ENCODE data around the gene COL7A1.

COL7A1 gene

GRCh38 chr3:48619541-48620524 lies 24.7 kb upstream of the COL7A1 start:
- DNase-seq = no peak

DNA sequence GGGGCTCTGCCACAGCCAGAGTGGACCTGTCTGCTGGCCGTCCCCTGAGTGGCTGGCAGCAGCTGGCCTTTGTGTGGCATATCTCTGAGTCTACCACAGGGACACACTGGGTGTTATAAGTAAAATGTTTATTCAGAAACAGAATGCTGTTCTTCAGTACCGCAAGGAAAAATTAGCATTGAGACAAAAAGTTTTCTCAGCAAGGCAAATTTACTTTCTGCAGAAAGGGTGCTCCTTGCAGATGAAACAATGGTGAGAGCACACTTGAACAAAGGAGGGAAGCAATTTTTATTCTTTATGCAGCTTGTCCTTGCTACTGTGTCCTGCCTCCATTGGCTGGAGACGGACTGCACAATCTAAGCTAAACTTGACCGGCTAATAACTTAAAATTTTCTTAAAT lies 22.4 kb upstream of the COL7A1 start:
- no peak for DNase-seq

DNA sequence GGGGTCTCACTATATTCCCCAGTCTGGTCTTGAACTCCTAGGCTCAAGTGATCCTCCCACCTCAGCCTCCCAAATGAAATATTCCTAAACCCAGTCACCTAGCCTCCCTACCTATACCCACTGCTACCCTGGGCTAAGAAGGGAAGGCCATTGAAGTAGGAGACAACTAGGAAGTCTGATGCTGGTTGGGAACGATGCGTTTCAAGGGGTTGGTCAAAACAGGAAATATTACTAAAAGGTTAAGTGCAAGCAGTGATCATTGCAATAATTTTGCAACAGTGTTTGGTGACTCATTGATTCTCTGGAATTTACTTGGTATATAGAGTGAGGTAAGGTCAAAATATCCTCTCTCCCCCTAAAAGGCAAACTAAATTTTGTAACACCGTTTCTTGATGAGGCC lies 18.9 kb upstream of the COL7A1 start:
- DNase-seq = no peak

DNA sequence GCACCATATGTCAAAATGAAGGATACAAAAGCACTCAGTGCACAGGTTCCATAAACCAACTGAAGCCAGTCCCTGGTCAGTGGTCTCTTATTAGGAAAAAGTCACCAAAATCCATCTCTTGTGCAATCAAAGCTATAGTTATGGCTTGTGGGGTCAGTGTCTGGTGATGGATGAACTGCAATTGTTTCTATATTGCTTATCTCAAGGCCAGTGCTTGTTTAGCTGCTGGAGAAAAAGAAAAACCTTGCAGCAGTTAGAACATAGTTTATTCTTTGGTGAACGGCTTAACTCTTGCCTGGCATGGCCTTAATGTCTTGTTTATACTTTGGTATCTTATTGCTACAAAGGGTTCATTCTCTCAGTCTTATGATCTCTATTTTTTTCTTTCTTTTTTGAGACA lies 17.2 kb upstream of the COL7A1 start:
- DNase-seq = no peak

GRCh38 chr3:48609088-48610005 lies 14.2 kb upstream of the COL7A1 start, which contains the start of gene UQCRC1:
UQCRC1 (minus strand) TSS chr3:48609646; CDS start chr3:48609620, 26 bp downstream.
- peak; percentile 67 to 94 for DNase-seq

DNA sequence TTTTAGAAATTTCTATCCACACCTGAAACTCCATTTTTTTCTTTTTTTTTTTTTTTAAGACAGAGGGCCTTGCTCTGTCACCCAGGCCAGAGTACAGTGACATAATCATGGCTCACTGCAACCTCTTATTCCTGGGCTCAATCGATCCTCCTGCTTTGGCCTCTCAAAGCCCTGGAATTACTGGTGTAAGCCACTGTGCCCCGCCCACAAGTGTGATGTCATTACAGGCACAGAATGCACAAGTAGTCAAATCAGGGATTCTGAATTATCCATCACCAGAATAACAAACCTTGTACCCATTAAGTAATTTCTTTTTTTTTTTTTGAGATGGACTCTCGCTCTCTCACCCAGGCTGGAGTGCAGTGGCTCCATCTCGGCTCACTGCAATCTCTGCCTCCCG lies 12.4 kb upstream of the COL7A1 start:
- DNase-seq = no peak

DNA sequence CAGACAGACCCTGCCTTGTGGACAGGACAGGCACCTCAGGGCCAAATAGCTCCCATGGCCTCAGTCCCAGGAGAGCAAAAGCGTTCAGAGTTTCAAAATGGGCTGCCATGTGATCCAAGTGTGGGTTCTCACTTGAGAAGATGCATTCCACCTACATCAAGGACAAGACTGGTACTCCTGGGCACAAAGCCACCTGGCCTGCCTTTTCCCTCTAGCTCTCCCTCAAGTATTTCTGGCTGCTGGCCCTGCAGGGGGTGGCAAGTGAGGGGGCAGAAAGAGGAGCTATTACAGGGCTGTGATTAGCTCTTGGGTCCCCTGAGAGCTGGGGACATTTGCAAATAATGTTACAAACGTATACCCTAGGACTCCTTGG lies 6.5 kb upstream of the COL7A1 start:
- DNase-seq = no peak

- DNase-seq = no peak
These were observed 5.8 kb upstream of the COL7A1 start for GRCh38 chr3:48600711-48601621.

DNA sequence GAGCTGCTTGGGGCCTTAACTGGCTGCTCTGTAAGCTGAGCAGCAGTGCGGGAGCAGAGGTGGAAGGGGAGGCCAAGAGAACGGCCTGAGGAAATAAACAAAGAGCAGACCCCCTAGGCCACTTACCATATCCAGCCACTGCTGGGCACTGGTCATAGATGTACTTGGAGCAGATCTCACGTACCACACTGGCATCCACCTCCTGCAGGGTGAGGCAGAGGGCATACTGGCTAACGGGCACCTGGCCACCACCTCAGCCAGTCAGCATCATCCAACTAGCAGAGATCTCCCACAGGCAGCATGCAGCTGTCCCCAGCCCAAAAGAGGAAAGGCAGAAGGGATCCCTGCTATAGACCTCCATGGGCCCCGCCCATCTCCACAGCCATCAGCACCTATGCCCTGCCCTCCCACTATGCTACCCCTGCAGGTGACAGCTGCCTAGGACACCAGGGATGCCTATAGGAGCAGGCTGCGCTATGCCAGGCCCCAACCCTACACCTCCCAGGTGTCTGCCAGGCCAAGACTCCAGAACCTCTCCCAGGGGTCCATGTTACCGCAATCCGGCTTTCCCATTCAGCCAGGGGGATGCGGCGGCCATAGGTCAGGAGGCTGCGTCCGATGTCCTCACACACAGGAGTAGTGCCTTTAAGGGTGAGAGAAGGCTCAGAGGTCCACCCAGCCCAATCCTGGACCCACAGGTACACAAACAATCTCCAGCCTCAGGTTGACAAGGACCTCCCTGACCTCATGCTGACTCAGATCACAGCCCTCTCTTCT lies 4.6 kb upstream of the COL7A1 start:
- no peak for DNase-seq

DNA sequence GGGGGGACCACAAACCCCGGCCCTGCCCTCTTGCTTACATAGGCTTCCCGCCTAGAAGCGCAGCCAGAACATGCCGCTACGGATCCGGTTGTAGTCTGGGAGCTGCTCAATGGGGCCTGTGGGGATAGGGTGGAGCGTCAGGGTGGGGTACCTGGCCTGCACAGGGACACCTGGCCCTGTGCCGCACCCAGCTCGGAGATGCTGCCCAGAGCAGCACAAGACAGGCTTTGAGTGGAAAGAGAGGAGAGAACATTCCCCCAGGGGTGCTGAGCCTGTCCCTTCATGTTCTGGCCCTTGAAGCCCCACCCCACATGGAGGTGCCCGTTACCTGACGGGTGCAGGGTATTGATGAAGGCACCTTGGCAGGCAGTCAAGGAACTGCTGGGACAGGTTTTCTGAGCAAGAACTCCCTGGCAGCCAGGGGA lies 4.0 kb upstream of the COL7A1 start:
- DNase-seq = no peak

GRCh38 chr3:48598323-48599076 lies 3.4 kb upstream of the COL7A1 start:
- DNase-seq = peak in 1 of 2 experiments; percentile 30

- no peak for DNase-seq
These were observed 2.3 kb upstream of the COL7A1 start for GRCh38 chr3:48597408-48597800.

GRCh38 chr3:48596676-48597407 lies 1.7 kb upstream of the COL7A1 start:
- no peak for DNase-seq

DNA sequence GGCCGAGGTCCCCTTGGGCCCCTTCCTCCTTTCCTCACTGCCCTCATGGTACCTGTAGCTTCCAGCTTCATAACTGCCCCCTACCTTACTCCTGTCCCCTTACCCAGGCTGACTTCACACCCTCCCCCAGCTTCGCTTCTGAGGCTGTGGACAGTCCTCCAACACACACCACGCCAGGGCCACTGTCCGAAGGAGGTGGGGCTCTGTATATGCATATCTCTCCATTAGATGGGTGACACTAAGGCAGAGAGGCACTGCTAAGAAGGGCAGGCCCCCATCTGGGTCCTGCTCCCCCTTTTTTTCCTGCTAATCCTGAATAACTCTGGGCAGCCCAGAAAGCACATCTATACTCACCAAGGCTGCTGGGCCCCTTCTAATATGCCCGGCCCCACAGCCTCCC lies 1.0 kb upstream of the COL7A1 start:
- no peak for DNase-seq

- DNase-seq = no peak
These were observed 495 bp upstream of the COL7A1 start for GRCh38 chr3:48595526-48596121.

- DNase-seq = peak in 1 of 2 experiments; percentile 47
These were observed 596 bp downstream of the COL7A1 start for GRCh38 chr3:48594417-48595049.

DNA sequence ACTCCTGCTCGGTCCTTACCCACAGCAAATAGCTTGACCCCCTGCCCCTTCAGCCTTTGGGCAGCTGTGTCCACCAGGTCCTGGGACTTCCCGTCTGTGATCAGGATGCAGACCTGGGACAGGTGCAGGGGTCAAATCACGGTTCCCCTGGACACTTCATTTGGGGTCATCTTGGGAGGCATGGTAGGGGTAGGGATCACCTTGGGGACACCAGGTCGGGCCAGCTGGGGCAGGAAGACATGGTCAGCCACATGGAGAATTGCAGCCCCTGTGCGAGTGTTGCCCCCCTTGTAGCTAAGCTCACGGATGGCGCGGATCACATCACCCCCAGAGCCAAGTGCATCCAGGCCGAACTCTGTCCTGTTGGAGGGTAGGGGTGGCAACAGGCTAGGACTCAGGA lies 1.8 kb downstream of the COL7A1 start:
- no peak for DNase-seq

- no peak for DNase-seq
These were observed 2.5 kb downstream of the COL7A1 start for GRCh38 chr3:48592519-48593087.
